Natural killer cell (primary cell): ENCODE results near the gene KATNIP. TPM values are rescaled to one million over a fixed set of nuclear protein-coding genes. Genes with fewer than 3 reads are reported as not detected.

Experiments
- ATAC-seq, 3 donors: fragments of 150-1000 bp in 2 of 3; fragments of 200-7000 bp in 1 of 3; cut with Tn5 transposase; 1 replicate in 1 of 3; 2 replicates in 2 of 3; pipeline ENCODE4 v1.10.0; 2021; ENCODE audit warnings: mild to moderate bottlenecking in 2 of 3, moderate library complexity in 2 of 3
- DNase-seq, 2 donors: peaks; one replicate each; pipeline versions ENCODE4 v3.0.0 to v3.0.0-alpha.2; 2013 to 2021; ENCODE audit warnings: mixed read lengths in 1 of 2
- H3K27ac ChIP-seq: one replicate; pipeline ENCODE4 v1.5.1; 2013; ENCODE audit warnings: mild to moderate bottlenecking, low read length
- H3K27me3 ChIP-seq: one replicate; pipeline ENCODE4 v1.6.1; 2013; ENCODE audit warnings: low read length; ENCODE audit not compliant: control insufficient read depth, insufficient read depth
- H3K36me3 ChIP-seq: one replicate; pipeline ENCODE4 v1.6.1; 2013; ENCODE audit warnings: low read length; ENCODE audit not compliant: control insufficient read depth, insufficient read depth
- H3K4me1 ChIP-seq: one replicate; pipeline ENCODE4 v1.6.1; 2013; ENCODE audit warnings: low read length; ENCODE audit not compliant: control insufficient read depth, insufficient read depth
- H3K4me3 ChIP-seq: one replicate; pipeline ENCODE4 v1.5.1; 2013; ENCODE audit warnings: low read length
- H3K9me3 ChIP-seq: one replicate; pipeline ENCODE4 v1.6.1; 2013; ENCODE audit warnings: low read length; ENCODE audit not compliant: control insufficient read depth, insufficient read depth
- H3K27ac Mint-ChIP-seq, 2 donors: one replicate each; pipeline ENCODE4 v1.8.0; 2022; ENCODE audit warnings: mild to moderate bottlenecking in 2 of 2, mixed read lengths in 2 of 2, moderate library complexity in 1 of 2
- H3K27me3 Mint-ChIP-seq, 2 donors: one replicate each; pipeline ENCODE4 v1.8.0; 2022; ENCODE audit warnings: low read depth in 2 of 2, mixed read lengths in 2 of 2
- H3K36me3 Mint-ChIP-seq: one replicate; pipeline ENCODE4 v1.8.0; 2022; ENCODE audit warnings: mixed read lengths
- H3K4me1 Mint-ChIP-seq, 2 donors: one replicate each; pipeline ENCODE4 v1.8.0; 2022; ENCODE audit warnings: mixed read lengths in 2 of 2
- H3K4me3 Mint-ChIP-seq: one replicate; pipeline ENCODE4 v1.8.0; 2022; ENCODE audit warnings: mild to moderate bottlenecking, moderate library complexity, mixed read lengths
- H3K9me3 Mint-ChIP-seq, 2 donors: one replicate each; pipeline ENCODE4 v1.8.0; 2022; ENCODE audit warnings: mixed read lengths in 2 of 2
- WGBS: methylation state at CpG from one replicate; pipeline ENCODE4 v1.1.7; 2013; ENCODE audit warnings: missing lambda C conversion rate; ENCODE audit not compliant: insufficient coverage; 5-methylcytosine and 5-hydroxymethylcytosine counted together
- intact Hi-C: fragments of 100-400 bp; cut with micrococcal nuclease; formaldehyde crosslinking; loops from one replicate; pipeline ENCODE4 v1.14.2; 2022
- total RNA-seq, 4 donors: library from RNA; stranded (reverse); fragments of 120-200 nt in 1 of 4; gene quantifications; one replicate each; pipeline versions ENCODE4 v1.2.3 to v1.2.4, GENCODE V29; 2013 to 2022
- TF ChIP-seq, protein P1 (sequence below): fragments of 200-600 bp; IDR thresholded peaks from one replicate; pipeline ENCODE4 v1.8.0; 2022; ENCODE audit warnings: antibody characterized with exemption

KATNIP gene
- total RNA-seq, 3 donors from 2014 or later (not counting 1 experiment from before 2014, with no cell fraction given) = 32.6 to 38.4 (median 32.7) TPM

GRCh38 chr16:27597361-27597760 lies 47.4 kb downstream of the KATNIP start:
- intact Hi-C loops = no loop called here
- Mint-ChIP-seq H3K4me1 (no peaks in the 10 kb centered on the region), H3K9me3 (no peaks in the 10 kb centered on the region), H3K27ac (no peak overlapping the region), H3K27me3 (no peaks in the 10 kb centered on the region), H3K4me3 (no peak overlapping the region), H3K36me3 (no peaks in the 10 kb centered on the region)
- TF ChIP-seq, protein P1, sequence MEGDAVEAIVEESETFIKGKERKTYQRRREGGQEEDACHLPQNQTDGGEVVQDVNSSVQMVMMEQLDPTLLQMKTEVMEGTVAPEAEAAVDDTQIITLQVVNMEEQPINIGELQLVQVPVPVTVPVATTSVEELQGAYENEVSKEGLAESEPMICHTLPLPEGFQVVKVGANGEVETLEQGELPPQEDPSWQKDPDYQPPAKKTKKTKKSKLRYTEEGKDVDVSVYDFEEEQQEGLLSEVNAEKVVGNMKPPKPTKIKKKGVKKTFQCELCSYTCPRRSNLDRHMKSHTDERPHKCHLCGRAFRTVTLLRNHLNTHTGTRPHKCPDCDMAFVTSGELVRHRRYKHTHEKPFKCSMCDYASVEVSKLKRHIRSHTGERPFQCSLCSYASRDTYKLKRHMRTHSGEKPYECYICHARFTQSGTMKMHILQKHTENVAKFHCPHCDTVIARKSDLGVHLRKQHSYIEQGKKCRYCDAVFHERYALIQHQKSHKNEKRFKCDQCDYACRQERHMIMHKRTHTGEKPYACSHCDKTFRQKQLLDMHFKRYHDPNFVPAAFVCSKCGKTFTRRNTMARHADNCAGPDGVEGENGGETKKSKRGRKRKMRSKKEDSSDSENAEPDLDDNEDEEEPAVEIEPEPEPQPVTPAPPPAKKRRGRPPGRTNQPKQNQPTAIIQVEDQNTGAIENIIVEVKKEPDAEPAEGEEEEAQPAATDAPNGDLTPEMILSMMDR = no peak
- Histone ChIP-seq H3K4me3 (no peak overlapping the region), H3K4me1 (no peaks in the 10 kb centered on the region), H3K9me3 (no peaks in the 10 kb centered on the region), H3K36me3 (no peaks in the 10 kb centered on the region), H3K27ac (no peak overlapping the region), H3K27me3 (no peaks in the 10 kb centered on the region)
- no peak for DNase-seq
- WGBS = 94% methylated on average over 3 of the region's 3 CpGs
- ATAC-seq = no peak

- Histone ChIP-seq H3K9me3 (no peaks in the 10 kb centered on the region), H3K4me1 (no peaks in the 10 kb centered on the region), H3K27ac (no peak overlapping the region), H3K4me3 (no peak overlapping the region), H3K27me3 (no peaks in the 10 kb centered on the region), H3K36me3 (no peaks in the 10 kb centered on the region)
- intact Hi-C loops = no loop called here
- Mint-ChIP-seq H3K27me3 (no peaks in the 10 kb centered on the region), H3K36me3 (no peaks in the 10 kb centered on the region), H3K4me3 (no peak overlapping the region), H3K9me3 (no peaks in the 10 kb centered on the region), H3K4me1 (no peaks in the 10 kb centered on the region), H3K27ac (no peak overlapping the region)
- 96% methylated on average over 6 of the region's 6 CpGs for WGBS
- DNase-seq = no peak
- ATAC-seq = no peak
- TF ChIP-seq, protein P1 = no peak
These were observed 48.3 kb downstream of the KATNIP start for GRCh38 chr16:27598220-27598619.

- no peaks in the 10 kb centered on the region for H3K4me1 ChIP-seq
- H3K4me3 ChIP-seq = no peak overlapping the region
- no peaks in the 10 kb centered on the region for H3K9me3 ChIP-seq
- 93% methylated on average over 9 of the region's 10 CpGs for WGBS
- DNase-seq (no peak), ATAC-seq (no peak)
- Mint-ChIP-seq H3K27me3 (no peaks in the 10 kb centered on the region), H3K4me1 (no peaks in the 10 kb centered on the region), H3K4me3 (no peak overlapping the region), H3K27ac (no peak overlapping the region), H3K9me3 (no peaks in the 10 kb centered on the region), H3K36me3 (no peaks in the 10 kb centered on the region)
- TF ChIP-seq, protein P1 = no peak
- H3K36me3 ChIP-seq = no peaks in the 10 kb centered on the region
- intact Hi-C loops = no loop called here
- no peaks in the 10 kb centered on the region for H3K27me3 ChIP-seq
- no peak overlapping the region for H3K27ac ChIP-seq
These were observed 49.1 kb downstream of the KATNIP start for GRCh38 chr16:27598931-27599565.

DNA sequence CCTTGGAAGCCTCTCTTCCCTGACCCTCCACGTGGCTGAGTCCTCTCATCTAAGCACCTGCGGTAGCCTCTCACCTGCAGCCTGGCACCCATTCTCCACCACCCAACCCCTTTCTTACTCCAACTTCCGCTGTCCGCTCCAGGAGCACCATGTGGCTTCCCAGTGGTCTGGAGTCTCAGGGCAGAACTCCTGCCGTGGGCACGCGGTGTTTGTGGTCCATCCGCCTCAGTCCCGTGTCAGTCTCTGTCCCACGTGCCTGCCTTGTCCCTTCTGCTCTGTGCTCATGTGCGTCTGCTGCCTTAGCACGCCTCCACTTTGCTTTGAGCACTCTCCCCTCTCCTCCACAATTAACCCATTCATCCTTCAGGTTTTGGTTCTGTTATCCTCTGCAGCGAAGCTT lies 49.7 kb downstream of the KATNIP start:
- no peak overlapping the region for H3K4me3 Mint-ChIP-seq
- no peaks in the 10 kb centered on the region for H3K27me3 Mint-ChIP-seq
- Histone ChIP-seq H3K36me3 (no peaks in the 10 kb centered on the region), H3K9me3 (no peaks in the 10 kb centered on the region), H3K27me3 (no peaks in the 10 kb centered on the region), H3K4me1 (no peaks in the 10 kb centered on the region), H3K27ac (no peak overlapping the region), H3K4me3 (no peak overlapping the region)
- DNase-seq (no peak), ATAC-seq (no peak)
- no peak overlapping the region for H3K27ac Mint-ChIP-seq
- H3K4me1 Mint-ChIP-seq = peaks cover 0 to 3% of the 10 kb centered on the region in 2 donors
- H3K9me3 Mint-ChIP-seq = no peaks in the 10 kb centered on the region
- H3K36me3 Mint-ChIP-seq = no peaks in the 10 kb centered on the region
- intact Hi-C loops = no loop called here
- WGBS = 90% methylated on average over 13 of the region's 13 CpGs
- TF ChIP-seq, protein P1 = no peak
